ENCODE data around the gene POLR2L. TPM values are rescaled to one million over a fixed set of nuclear protein-coding genes. Genes with fewer than 3 reads are reported as not detected.

The POLR2L gene
- total and polyA plus RNA-seq, 2 of the 13 experiments (the other 11 are each of a cell fraction or from before 2014, with no cell fraction given): 104 to 114 TPM

DNA sequence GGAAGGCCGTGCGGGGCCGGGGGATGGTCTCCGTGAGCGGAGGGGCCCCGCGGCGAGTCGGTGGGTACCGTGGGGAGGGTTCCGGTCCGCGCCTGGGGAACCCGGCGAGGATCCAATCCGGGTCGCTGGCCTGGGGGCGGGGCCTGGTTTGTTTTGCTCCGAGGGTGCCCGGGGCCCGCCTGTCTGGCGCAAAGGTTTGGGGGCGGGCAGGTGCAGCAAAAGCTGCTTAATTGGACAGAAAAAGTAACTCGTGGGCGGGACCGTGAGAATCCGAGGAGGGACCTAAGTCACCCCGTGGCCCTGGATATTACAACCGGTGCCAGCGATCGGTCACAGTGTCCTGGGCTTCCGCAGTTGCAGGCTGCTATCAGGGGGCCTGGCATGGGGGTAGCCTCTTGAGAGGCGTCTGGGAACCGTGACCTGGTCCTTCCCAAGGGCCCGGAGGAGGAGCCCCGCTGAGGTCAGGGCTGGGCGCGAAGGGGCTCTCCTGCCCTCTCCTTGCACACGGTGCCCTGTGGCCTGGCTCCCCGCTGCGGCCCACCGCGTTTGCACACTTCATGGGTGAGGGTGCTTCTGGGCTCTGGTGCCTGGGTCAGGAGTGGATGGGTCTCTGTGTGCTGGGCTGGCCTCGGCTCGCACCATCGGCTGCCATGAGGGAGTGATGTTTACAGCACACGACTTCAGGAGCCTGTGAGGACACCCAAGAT, 22.2 kb downstream of the POLR2L start (continued):
- TF ChIP-seq ZFP82 (CRISPR knock-in tag; IDR thresholded peaks at IDR 0.05; ENCODE audit: borderline replicate concordance) (peak; percentile 40; the same call in 1 of the 2 replicates), NR2C2 (CRISPR knock-in tag; IDR thresholded peaks at IDR 0.05; ENCODE audit: borderline replicate concordance) (peak; percentile 62; the same call in 1 of the 2 replicates), ZNF256 (CRISPR knock-in tag; conservative IDR thresholded peaks at IDR 0.05) (no peak), GATAD2A (CRISPR knock-in tag; IDR thresholded peaks at IDR 0.05) (no peak), MED13 (CRISPR knock-in tag; IDR thresholded peaks at IDR 0.05) (no peak), MYPOP (CRISPR knock-in tag; IDR thresholded peaks at IDR 0.05) (peak; percentile 57; the same call in 1 of the 2 replicates), NFE2L1 (CRISPR knock-in tag; IDR thresholded peaks at IDR 0.05; ENCODE audit: borderline replicate concordance) (no peak), NR2F2 (IDR thresholded peaks at IDR 0.05; ENCODE audit: borderline replicate concordance, low read depth) (no peak), AGO2 (optimal IDR thresholded peaks at IDR 0.05; ENCODE audit: low read depth, low read length) (peak; percentile 45), ZNF547 (CRISPR knock-in tag; IDR thresholded peaks at IDR 0.05) (no peak)
- TF ChIP-seq, protein P1, sequence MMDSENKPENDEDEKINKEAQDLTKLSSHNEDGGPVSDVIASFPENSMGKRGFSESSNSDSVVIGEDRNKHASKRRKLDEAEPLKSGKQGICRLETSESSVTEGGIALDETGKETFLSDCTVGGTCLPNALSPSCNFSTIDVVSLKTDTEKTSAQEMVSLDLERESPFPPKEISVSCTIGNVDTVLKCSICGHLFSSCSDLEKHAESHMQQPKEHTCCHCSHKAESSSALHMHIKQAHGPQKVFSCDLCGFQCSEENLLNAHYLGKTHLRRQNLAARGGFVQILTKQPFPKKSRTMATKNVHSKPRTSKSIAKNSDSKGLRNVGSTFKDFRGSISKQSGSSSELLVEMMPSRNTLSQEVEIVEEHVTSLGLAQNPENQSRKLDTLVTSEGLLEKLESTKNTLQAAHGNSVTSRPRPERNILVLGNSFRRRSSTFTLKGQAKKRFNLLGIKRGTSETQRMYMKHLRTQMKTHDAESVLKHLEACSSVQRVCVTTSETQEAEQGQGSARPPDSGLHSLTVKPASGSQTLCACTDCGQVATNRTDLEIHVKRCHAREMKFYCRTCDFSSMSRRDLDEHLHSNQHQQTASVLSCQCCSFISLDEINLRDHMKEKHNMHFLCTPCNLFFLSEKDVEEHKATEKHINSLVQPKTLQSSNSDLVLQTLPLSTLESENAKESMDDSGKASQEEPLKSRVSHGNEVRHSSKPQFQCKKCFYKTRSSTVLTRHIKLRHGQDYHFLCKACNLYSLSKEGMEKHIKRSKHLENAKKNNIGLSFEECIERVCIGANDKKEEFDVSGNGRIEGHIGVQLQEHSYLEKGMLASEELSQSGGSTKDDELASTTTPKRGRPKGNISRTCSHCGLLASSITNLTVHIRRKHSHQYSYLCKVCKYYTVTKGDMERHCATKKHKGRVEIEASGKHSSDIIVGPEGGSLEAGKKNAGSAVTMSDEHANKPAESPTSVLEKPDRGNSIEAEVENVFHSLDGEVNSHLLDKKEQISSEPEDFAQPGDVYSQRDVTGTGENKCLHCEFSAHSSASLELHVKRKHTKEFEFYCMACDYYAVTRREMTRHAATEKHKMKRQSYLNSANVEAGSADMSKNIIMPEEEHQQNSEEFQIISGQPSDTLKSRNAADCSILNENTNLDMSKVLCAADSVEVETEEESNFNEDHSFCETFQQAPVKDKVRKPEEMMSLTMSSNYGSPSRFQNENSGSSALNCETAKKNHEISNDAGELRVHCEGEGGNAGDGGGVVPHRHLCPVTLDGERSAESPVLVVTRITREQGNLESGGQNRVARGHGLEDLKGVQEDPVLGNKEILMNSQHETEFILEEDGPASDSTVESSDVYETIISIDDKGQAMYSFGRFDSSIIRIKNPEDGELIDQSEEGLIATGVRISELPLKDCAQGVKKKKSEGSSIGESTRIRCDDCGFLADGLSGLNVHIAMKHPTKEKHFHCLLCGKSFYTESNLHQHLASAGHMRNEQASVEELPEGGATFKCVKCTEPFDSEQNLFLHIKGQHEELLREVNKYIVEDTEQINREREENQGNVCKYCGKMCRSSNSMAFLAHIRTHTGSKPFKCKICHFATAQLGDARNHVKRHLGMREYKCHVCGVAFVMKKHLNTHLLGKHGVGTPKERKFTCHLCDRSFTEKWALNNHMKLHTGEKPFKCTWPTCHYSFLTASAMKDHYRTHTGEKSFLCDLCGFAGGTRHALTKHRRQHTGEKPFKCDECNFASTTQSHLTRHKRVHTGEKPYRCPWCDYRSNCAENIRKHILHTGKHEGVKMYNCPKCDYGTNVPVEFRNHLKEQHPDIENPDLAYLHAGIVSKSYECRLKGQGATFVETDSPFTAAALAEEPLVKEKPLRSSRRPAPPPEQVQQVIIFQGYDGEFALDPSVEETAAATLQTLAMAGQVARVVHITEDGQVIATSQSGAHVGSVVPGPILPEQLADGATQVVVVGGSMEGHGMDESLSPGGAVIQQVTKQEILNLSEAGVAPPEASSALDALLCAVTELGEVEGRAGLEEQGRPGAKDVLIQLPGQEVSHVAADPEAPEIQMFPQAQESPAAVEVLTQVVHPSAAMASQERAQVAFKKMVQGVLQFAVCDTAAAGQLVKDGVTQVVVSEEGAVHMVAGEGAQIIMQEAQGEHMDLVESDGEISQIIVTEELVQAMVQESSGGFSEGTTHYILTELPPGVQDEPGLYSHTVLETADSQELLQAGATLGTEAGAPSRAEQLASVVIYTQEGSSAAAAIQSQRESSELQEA (CRISPR knock-in tag; IDR thresholded peaks at IDR 0.05; ENCODE audit: not compliant biosample characterization): no peak
- TF ChIP-seq, protein P2, sequence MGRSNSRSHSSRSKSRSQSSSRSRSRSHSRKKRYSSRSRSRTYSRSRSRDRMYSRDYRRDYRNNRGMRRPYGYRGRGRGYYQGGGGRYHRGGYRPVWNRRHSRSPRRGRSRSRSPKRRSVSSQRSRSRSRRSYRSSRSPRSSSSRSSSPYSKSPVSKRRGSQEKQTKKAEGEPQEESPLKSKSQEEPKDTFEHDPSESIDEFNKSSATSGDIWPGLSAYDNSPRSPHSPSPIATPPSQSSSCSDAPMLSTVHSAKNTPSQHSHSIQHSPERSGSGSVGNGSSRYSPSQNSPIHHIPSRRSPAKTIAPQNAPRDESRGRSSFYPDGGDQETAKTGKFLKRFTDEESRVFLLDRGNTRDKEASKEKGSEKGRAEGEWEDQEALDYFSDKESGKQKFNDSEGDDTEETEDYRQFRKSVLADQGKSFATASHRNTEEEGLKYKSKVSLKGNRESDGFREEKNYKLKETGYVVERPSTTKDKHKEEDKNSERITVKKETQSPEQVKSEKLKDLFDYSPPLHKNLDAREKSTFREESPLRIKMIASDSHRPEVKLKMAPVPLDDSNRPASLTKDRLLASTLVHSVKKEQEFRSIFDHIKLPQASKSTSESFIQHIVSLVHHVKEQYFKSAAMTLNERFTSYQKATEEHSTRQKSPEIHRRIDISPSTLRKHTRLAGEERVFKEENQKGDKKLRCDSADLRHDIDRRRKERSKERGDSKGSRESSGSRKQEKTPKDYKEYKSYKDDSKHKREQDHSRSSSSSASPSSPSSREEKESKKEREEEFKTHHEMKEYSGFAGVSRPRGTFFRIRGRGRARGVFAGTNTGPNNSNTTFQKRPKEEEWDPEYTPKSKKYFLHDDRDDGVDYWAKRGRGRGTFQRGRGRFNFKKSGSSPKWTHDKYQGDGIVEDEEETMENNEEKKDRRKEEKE (IDR thresholded peaks at IDR 0.05): no peak
- TF ChIP-seq, protein P3, sequence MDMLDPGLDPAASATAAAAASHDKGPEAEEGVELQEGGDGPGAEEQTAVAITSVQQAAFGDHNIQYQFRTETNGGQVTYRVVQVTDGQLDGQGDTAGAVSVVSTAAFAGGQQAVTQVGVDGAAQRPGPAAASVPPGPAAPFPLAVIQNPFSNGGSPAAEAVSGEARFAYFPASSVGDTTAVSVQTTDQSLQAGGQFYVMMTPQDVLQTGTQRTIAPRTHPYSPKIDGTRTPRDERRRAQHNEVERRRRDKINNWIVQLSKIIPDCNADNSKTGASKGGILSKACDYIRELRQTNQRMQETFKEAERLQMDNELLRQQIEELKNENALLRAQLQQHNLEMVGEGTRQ (IDR thresholded peaks at IDR 0.05; ENCODE audit: low read depth, low read length): no peak
- TF ChIP-seq, protein P3 (CRISPR knock-in tag; IDR thresholded peaks at IDR 0.05; ENCODE audit: borderline replicate concordance): no peak
